ENCODE results near the gene MAGEA11.

DNA sequence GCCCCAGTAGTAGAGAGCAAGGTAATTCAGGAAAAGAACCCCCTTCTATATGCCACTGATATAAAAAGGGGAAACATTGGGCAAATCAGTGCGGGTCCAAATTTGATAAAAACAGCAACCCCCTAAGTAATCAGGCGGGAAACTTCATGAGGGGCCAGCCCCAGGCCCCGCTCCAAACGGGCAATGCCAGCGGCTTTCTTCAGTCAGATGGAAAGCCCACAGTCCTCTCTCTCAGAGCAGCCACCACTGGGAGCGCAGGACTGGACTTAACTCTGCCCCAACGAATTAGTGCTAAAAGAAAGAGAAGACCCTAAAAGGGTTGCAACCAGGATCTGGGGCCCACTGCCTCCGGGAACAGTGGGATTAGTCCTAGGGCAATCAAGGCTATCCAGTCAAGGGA is 9.9 kb downstream of the MAGEA11 start:
- TF ChIP-seq, protein P1, sequence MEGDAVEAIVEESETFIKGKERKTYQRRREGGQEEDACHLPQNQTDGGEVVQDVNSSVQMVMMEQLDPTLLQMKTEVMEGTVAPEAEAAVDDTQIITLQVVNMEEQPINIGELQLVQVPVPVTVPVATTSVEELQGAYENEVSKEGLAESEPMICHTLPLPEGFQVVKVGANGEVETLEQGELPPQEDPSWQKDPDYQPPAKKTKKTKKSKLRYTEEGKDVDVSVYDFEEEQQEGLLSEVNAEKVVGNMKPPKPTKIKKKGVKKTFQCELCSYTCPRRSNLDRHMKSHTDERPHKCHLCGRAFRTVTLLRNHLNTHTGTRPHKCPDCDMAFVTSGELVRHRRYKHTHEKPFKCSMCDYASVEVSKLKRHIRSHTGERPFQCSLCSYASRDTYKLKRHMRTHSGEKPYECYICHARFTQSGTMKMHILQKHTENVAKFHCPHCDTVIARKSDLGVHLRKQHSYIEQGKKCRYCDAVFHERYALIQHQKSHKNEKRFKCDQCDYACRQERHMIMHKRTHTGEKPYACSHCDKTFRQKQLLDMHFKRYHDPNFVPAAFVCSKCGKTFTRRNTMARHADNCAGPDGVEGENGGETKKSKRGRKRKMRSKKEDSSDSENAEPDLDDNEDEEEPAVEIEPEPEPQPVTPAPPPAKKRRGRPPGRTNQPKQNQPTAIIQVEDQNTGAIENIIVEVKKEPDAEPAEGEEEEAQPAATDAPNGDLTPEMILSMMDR (conservative IDR thresholded peaks at IDR 0.05): no peak
- TF ChIP-seq EZH2 (IDR thresholded peaks at IDR 0.05; ENCODE audit: low read depth): no peak
